Measurements from ENCODE around the gene MAPKAPK2. TPM values are rescaled to one million over a fixed set of nuclear protein-coding genes. Genes with fewer than 3 reads are reported as not detected.

The MAPKAPK2 gene
- total RNA-seq, 1 experiment from 2014 or later: 98.5 TPM

GRCh38 chr1:206709322-206709721 lies 24.6 kb downstream of the MAPKAPK2 start:
- H3K27ac ChIP-seq (ENCODE audit: low read length): peak overlapping the region; percentile 34
- H3K36me3 ChIP-seq (ENCODE audit: low read depth, low read length): no peaks in the 10 kb centered on the region
- peaks cover 46% of the 10 kb centered on the region for H3K4me1 ChIP-seq (ENCODE audit: insufficient read depth, low read length)
- H3K9me3 ChIP-seq (ENCODE audit: low read length): no peaks in the 10 kb centered on the region
- H3K4me3 ChIP-seq (ENCODE audit: low read length): no peak overlapping the region
- H3K79me2 ChIP-seq (ENCODE audit: low read length): peaks cover 99% of the 10 kb centered on the region
- peak; percentile 39 for DNase-seq
- H2AFZ ChIP-seq (ENCODE audit: low read length): no peak overlapping the region
- ATAC-seq: 0 out of 2 replicates have a peak, but pooled peaks have one; percentile 1
- TF ChIP-seq EZH2 (IDR thresholded peaks at IDR 0.05; ENCODE audit: low read length, unreplicated experiment) (no peak), EZH2phosphoT487 (IDR thresholded peaks at IDR 0.05; ENCODE audit: borderline replicate concordance, low read length) (no peak), CTCF (conservative IDR thresholded peaks at IDR 0.05; ENCODE audit: low read depth, low read length) (no peak)
- ChIA-PET CTCF (interaction anchor here (0.6 to 1.5 kb wide), 3 partner anchors 26 to 203 kb away, joined by 3 to 4 read pairs (median 3); no protein-coding TSS in a partner anchor), POLR2A (ENCODE audit: unreplicated experiment) (interaction anchor here (0.8 kb wide), 1 partner anchor 74 kb away, joined by 3 read pairs; the partner anchor contains the start of gene DYRK3)
- H3F3A ChIP-seq (ENCODE audit: low read length, unreplicated experiment): peaks cover 8% of the 10 kb centered on the region
- H3K9ac ChIP-seq (ENCODE audit: low read length): no peak overlapping the region
- no peaks in the 10 kb centered on the region for H3K9me2 ChIP-seq (replicated peaks; ENCODE audit: low read length)
- intact Hi-C loops (cut with micrococcal nuclease): no loop called here
- no TSS peak for BruUV-seq (replicated peaks)
- peak overlapping the region; percentile 33 for H3K4me2 ChIP-seq (ENCODE audit: low read length)
- peaks cover 53% of the 10 kb centered on the region for H4K20me1 ChIP-seq (ENCODE audit: low read length)
- no peaks in the 10 kb centered on the region for H3K27me3 ChIP-seq (ENCODE audit: low read length)

- BruUV-seq (replicated peaks): no TSS peak
- H3K4me2 ChIP-seq (ENCODE audit: low read length): peak overlapping the region; percentile 33
- POLR2A ChIA-PET (ENCODE audit: unreplicated experiment): interaction anchor here (0.8 kb wide), 1 partner anchor 75 kb away, joined by 3 read pairs; the partner anchor contains the start of gene DYRK3
Measured at GRCh38 chr1:206709772-206710459, 25.2 kb downstream of the MAPKAPK2 start.

More at GRCh38 chr1:206709772-206710459, 25.2 kb downstream of the MAPKAPK2 start:
- no peaks in the 10 kb centered on the region for H3K27me3 ChIP-seq (ENCODE audit: low read length)
- no peak for TF ChIP-seq EZH2phosphoT487 (IDR thresholded peaks at IDR 0.05; ENCODE audit: borderline replicate concordance, low read length)
- no peak for TF ChIP-seq CTCF (conservative IDR thresholded peaks at IDR 0.05; ENCODE audit: low read depth, low read length)
- no peak for TF ChIP-seq EZH2 (IDR thresholded peaks at IDR 0.05; ENCODE audit: low read length, unreplicated experiment)
- no peaks in the 10 kb centered on the region for H3K9me2 ChIP-seq (replicated peaks; ENCODE audit: low read length)
- ATAC-seq (peak; percentile 37), DNase-seq (peak; percentile 77)
- peak overlapping the region; percentile 34 for H3K27ac ChIP-seq (ENCODE audit: low read length)
- H4K20me1 ChIP-seq (ENCODE audit: low read length): peaks cover 48% of the 10 kb centered on the region
- CTCF ChIA-PET: interaction anchor here (0.6 to 1.5 kb wide), 3 partner anchors 25 to 202 kb away, joined by 3 to 4 read pairs (median 3); no protein-coding TSS in a partner anchor
- peaks cover 96% of the 10 kb centered on the region for H3K79me2 ChIP-seq (ENCODE audit: low read length)
- H3K36me3 ChIP-seq (ENCODE audit: low read depth, low read length): no peaks in the 10 kb centered on the region
- H3K4me3 ChIP-seq (ENCODE audit: low read length): no peak overlapping the region
- peaks cover 51% of the 10 kb centered on the region for H3K4me1 ChIP-seq (ENCODE audit: insufficient read depth, low read length)
- H3F3A ChIP-seq (ENCODE audit: low read length, unreplicated experiment): peaks cover 10% of the 10 kb centered on the region
- no peak overlapping the region for H3K9ac ChIP-seq (ENCODE audit: low read length)
- H2AFZ ChIP-seq (ENCODE audit: low read length): no peak overlapping the region
- H3K9me3 ChIP-seq (ENCODE audit: low read length): no peaks in the 10 kb centered on the region
- intact Hi-C loops (cut with micrococcal nuclease): no loop called here
